SIG-M5 treated with dmso at 0.1 percent for 504 hours (cell line): ENCODE data around the gene CSNK1G1.
A peak's percentile ranks its signal among the peaks of the same experiment; 100 is the strongest.
"Not testable (repeated sequence)": the region's sequence is repeated elsewhere in the genome, so short reads cannot be mapped to it uniquely, and the experiment has no call there.

Experiments used
- DNase-seq: peaks from one replicate; lab custom pipeline; 2025; ENCODE audit not compliant: unreplicated experiment; lab: John Stamatoyannopoulos, UW

CSNK1G1 gene

DNA sequence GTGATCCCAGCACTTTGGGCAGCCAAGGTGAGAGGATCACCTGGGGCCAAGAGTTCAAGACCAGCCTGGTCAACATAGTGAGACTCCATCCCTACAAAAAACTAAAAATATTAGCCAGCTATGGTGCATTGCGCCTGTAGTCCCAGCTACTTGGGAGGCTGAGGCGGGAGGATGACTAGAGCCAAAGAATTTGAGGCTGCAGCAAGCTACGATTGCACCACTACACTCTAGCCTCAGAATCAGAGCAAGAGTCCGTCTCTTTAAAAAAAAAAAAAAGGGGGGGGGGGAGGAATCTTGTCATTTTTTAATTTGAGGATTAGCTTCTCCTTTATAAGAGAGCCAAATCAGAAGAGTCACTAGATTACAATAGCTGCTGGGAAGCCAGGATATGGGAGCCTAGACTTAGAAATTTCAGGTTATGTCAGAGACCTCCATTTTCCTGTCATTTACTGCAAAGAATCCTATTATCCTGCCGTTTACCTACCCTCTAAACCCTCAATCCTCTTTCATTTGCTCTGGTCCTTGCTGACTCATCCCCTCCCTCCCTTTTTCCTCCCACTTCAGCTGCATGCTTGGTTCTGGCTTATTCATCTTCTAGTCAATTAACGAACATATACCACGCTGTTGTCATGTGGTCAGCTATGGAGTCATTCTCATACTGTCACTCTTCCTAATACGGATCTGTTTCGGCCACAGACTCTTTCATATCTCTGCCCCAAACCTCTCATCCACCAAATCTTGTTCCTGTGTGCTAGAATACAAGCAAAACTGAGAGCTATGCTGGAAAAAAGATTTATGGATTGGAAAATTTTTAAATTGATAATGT, 109.4 kb downstream of the CSNK1G1 start:
- DNase-seq: peak; percentile 15

DNA sequence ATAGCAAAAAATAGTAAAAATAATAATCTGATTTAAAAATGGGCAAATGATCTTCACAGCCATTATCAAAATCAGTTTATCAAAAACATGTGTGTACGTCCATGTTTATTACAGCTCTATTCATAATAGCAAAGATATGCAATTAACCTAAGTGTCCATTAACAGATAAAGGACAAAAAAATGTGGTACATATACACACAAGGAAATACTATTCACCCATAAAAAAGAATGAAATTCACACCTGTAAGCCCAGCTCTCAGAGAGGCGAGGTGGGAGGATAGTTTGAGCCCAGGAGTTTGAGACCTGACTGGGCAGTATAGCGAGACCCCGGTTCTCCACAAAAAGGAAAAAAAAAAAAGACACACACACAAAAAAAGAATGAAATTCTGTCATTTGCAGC, 110.6 kb downstream of the CSNK1G1 start:
- DNase-seq: no peak

- DNase-seq: no peak
Observed at GRCh38 chr15:64237677-64238076, 118.3 kb downstream of the CSNK1G1 start.

DNA sequence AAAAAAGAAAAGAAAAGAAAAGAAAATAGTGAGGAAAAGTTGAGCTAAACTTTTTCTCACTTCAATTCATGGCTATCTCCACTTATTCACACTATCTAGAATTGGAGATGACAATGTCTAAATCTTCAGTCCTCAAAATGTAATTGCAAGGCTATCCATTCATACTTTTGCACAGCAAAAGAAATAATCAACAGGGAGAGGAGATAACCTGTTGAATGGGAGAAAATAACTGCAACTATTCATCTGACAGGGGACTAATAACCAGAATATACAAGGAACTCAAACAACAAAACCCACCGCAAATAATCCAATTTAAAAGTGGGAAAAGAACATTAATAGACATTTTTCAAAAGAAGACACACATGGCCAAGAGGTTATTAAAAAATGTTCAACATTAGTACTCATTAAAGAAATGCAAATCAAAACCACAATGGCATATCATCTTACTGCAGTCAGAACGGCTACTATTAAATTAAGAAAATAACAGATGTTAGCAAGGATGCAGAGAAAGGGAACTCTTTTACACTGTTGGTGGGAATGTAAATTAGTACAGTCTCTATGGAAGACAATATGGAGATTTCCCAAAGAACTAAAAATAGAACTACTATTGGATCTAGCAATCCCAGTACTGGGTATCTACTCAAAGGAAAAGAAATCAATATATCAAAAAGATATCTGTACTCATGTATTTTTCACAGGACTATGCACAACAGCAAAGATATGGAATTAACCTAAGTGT, 119.6 kb downstream of the CSNK1G1 start:
- no peak for DNase-seq

DNA sequence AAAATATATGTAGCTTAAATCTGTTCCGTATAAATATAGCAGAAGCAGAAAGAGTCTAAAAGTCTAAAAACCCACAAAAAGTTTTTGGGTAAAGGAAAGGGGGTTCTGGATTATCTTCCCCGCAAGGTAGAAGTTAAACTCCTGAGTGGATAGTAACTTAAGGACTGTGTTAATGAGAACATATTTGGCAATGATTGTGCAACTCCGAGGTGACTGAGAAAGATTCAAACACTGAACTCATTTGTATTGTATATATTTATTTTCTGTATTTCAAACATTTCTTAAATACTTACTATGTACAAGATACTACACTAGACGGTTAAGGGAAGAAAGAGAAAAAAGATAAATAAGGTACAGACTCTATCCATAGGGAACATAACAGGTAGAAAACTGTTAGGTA, 120.4 kb downstream of the CSNK1G1 start:
- DNase-seq: no peak

DNA sequence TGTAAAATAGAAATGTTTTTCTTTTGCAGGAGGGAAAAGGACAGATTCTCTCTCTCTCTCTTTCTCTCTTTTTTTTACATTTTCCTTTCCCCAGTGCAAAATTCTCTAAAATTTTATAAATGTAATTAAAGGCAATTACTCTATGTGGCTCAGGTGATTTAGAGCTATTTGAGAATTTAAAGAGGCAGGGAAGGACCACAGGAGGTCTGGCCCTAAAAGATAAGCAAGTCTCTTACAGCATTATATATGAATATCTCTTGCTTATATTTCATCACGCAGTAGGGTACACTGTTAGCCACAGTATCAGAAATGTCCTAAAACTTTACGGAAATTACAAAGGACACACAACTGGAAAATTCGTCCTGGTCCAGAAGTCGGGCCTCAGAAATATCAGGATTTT, 122.7 kb downstream of the CSNK1G1 start:
- no peak for DNase-seq

- DNase-seq: no peak
Observed at GRCh38 chr15:64232400-64232799, 123.6 kb downstream of the CSNK1G1 start.

DNA sequence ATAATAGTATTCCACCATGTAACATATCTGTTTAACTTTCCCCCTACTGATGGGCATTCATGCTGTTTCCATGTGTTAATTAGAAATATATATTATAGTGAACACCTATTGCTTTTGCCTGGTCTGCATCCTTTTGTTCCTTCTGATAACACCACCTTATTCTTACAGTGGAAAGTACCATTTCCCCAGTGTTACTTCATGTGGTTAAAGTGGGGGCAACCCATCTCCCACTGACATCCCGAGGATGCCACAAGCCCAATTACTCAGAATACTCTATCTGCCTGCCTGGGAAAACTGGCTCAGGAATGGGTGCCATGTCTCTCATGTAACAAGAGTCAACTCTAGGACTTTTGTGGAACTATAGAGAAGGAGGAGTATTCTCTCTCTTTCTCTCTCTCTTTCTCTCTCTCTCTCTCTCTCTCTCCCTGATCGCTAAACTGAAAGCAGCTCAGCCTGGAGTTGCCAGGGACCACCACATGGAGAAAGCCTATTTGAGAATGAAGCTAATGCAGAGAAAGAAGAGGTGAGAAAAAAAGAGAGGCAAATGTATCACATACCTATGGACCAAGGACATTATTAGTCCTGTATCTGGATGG, 126.7 kb downstream of the CSNK1G1 start:
- DNase-seq: no peak

DNA sequence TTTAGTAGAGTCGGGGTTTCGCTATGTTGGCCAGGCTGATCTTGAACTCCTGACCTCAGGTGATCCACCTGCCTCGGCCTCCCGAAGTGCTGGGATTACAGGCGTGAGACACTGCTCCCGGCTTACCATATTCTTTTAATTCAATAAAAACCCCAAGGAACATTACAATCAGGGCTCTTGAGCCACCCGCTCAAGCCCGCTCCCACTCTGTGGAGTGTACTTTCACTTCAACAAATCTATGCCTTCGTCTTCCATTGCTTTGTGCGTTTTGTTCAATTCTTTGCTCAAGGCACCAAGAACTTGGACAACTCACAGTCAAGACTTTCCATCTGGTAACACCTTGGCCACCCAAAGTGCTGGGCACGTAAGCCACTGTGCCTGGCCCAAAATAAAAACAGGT, 130.2 kb downstream of the CSNK1G1 start:
- no peak for DNase-seq

GRCh38 chr15:64224511-64224910, 131.5 kb downstream of the CSNK1G1 start:
- DNase-seq: no peak

DNA sequence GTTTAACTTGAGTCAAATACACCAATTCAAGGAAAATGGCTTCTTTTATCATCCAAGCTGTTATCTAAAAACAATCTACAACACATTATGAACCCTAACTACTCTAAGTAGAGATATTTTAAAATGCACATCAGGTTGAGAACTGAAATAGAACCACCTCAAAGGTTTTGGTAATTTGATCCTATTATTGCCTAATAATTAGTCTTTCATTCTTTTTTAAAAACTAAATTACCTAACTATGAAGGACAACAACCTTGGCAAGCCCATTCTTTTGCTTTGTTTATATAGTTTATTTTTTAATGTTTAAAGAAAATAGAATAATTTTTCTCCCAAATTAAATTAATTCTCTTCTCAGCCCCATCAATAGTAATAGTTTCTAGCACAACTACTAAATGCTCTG, 132.1 kb downstream of the CSNK1G1 start:
- no peak for DNase-seq

DNA sequence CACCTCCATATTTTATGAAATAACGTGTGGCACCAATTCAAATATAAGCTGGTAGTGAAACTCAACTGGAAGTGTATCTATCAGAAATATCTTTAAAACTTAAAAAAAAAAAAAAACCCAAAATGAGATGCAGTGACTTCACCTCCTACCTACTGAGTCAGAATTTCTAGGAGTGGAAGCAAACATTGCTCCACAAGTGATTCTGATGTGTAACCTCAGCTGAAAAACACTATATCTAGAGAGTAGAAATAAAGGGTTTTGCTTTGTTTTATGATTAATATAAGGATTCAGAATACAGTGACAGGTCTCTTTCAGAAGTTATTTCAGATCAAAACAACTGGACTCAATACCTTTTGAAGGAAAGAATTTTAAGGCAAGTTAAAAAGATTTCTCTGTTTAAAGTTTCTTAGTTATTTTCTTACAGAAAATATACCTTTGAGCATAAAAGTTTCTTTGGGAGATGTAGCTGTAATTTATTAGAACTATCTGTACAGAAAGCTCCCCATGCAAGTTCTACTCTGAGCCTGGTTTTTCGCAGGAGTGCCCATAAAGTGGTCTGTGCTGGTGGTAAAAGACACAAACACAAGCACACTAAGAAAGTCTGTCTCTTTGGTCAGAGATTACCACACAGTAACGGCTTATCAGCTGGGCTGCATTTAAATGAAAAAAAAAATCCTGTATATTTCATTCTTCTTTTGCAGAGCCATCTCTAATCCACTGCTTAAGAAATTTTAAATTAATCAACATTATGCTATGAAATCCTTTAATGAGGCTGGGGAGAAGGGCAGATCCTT, 133.2 kb downstream of the CSNK1G1 start:
- DNase-seq: no peak

GRCh38 chr15:64221911-64222310, 134.1 kb downstream of the CSNK1G1 start:
- DNase-seq: not testable (repeated sequence)

DNA sequence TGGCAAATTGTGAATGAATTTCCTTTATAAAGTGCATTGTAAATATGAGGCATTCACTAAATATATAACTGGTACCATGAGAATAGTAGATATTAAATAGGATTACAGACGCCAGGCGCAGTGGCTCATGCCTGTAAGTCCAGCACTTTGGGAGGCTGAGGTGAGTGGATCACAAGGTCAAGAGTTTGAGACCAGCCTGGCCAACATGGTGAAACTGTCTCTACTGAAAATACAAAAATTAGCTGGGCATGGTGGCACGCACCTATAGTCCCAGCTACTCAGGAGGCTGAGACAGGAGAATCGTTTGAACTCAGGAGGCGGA, 138.6 kb downstream of the CSNK1G1 start:
- DNase-seq: not testable (repeated sequence)

DNA sequence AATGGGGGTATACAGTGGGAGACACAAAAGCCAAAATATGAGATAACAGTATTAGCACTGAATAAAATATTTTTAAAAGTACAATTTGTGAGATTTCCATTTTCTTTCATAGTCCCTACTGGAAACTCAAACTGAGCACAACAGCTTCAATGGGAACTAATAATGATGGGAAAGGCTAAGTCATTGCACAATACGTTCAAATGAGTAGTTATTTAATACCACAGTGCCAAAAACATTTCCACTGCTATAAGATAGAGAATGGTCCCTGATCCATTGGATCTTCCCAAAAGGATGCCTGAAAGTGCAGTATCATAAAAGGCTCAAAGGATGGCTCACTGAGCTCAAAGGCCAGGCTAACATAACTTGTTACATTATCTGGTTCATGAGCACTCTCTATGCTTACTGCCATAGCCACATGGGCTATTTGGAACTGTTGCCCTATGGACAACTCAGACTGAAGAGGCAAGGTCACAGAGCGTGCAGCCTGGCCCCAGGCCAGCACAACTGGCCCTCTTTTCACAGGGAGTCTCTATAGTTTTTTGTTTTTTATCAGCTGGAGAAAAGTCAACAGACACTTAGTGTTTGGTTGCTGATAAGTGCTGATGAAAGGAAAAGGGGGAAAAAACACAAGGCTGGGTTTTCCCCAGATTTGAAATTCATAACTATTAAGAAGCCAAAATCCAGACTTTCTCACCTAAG, 139.1 kb downstream of the CSNK1G1 start:
- no peak for DNase-seq

- no peak for DNase-seq
Observed at GRCh38 chr15:64216196-64216595, 139.8 kb downstream of the CSNK1G1 start.

DNA sequence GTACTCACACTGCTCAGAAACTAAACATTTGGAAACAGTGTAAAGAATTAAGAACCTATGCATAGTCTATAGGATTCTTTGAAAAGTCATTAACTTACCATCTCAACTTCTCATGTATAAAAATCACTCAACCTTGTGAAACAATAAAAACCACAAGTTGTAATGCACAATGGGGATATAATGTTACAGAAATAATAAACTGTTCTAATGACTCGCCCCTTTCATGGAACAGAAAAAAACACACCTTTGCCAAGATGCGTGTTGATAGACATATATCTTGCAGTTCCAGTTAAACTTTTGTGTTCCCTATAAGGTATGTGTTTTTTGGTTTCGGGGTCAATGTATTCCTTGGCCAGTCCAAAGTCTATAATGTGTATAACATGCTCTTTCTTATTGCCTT, 142.3 kb downstream of the CSNK1G1 start:
- DNase-seq: no peak

GRCh38 chr15:64211696-64212095, 144.3 kb downstream of the CSNK1G1 start:
- no peak for DNase-seq

DNA sequence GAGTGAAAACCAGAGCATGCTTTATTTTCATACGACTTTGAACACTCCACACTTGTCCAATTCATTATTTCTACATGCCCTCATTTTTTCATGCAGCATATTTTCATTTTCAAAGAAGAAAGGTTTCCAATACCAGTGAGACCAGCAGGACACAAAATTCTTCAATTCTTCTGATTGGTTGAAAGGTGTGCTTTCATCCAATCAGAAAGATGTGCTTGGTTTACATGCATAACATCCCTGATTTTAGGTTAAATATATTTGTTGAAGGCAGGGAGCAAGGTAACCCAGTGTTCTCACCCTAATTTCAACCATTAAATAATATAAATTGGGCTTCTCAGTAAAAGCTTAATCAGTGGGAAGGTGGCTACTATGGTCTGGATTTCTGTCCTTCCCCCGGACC, 145.6 kb downstream of the CSNK1G1 start:
- no peak for DNase-seq

DNA sequence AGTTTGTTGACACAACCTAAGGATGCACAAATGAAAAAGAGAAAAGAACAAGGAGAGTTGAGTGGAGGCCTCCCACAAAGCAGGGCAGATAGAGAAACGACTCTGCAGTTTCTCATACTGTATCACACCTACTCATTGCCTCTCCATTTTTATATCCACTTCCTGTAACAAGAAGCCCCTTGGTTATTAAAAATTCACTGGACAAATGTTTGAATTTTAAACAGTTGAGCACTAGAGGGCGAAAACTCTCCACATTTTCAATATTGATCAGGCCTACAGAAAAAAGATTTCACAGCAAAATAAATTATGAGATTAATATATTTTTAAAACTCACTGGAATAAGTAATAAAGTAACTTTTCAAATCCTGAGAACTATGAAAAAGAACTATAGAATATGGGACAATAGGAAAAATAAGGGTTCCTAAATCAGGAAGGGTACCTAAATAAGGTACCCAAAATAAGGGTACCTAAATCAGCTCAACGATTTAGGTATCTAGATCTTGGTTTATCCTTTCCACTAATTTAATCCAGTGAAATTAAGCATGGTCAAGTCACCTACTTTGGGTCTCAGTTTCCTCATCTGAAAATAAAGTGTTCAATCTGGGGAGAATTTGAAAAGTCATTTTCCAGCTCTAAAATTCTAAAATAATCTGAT, 146.2 kb downstream of the CSNK1G1 start:
- DNase-seq: peak; percentile 31
